Bronchial epithelial cell (primary cell): ENCODE data around the gene MTSS2. TPM values are rescaled to one million over a fixed set of nuclear protein-coding genes. Genes with fewer than 3 reads are reported as not detected.
"Not testable (repeated sequence)": the region's sequence is repeated elsewhere in the genome, so short reads cannot be mapped to it uniquely, and the experiment has no call there.

Experiments used
- DNase-seq: peaks from one replicate; pipeline ENCODE4 v3.0.0-alpha.2; 2010; ENCODE audit warnings: low read depth
- FAIRE-seq: peaks from 2 replicates; lab custom pipeline; 2011; peaks lifted over from hg19 to GRCh38; lab: Jason Lieb, UNC
- H3K27me3 ChIP-seq: 2 replicates; pipeline ENCODE4 v1.5.1; 2011; ENCODE audit warnings: low read length; ENCODE audit not compliant: control insufficient read depth, insufficient read depth
- H3K36me3 ChIP-seq: 2 replicates; pipeline ENCODE4 v1.5.1; 2011; ENCODE audit warnings: low read length; ENCODE audit not compliant: control insufficient read depth, insufficient read depth
- H3K4me3 ChIP-seq: 2 replicates; pipeline ENCODE4 v1.5.1; 2011; ENCODE audit warnings: mild to moderate bottlenecking, low read depth, low read length, control low read depth
- CTCF ChIP-seq: IDR thresholded peaks from 2 replicates; pipeline ENCODE4 v1.5.1; 2011; ENCODE audit warnings: mild to moderate bottlenecking, moderate library complexity, low read length, control low read depth, inconsistent platforms; ENCODE audit not compliant: insufficient read depth, severe bottlenecking
- total RNA-seq: library from RNA; depleted of rRNA; stranded (reverse); fragments of >200 nt; gene quantifications from 2 replicates; pipeline ENCODE4 v1.2.1, GENCODE V29; 2014

MTSS2 gene
- total RNA-seq, 1 donor from 2014 or later, result 20.0 TPM

- Histone ChIP-seq H3K27me3 (no peaks in the 10 kb centered on the region), H3K36me3 (no peaks in the 10 kb centered on the region), H3K4me3 (no peak overlapping the region)
- no peak for DNase-seq
- FAIRE-seq, result peak; percentile 58
- no peak for TF ChIP-seq CTCF
Observed at GRCh38 chr16:70649300-70649699, 36.6 kb downstream of the MTSS2 start.

- Histone ChIP-seq H3K27me3 (no peaks in the 10 kb centered on the region), H3K36me3 (no peaks in the 10 kb centered on the region), H3K4me3 (no peak overlapping the region)
- FAIRE-seq (no peak), DNase-seq (no peak)
- TF ChIP-seq CTCF, result no peak
Observed at GRCh38 chr16:70648606-70649005, 37.2 kb downstream of the MTSS2 start.

- Histone ChIP-seq H3K4me3 (no peak overlapping the region), H3K36me3 (no peaks in the 10 kb centered on the region), H3K27me3 (no peaks in the 10 kb centered on the region)
- FAIRE-seq (no peak), DNase-seq (no peak)
- no peak for TF ChIP-seq CTCF
Observed at GRCh38 chr16:70647441-70648359, 38.2 kb downstream of the MTSS2 start.

GRCh38 chr16:70646260-70647241, 39.3 kb downstream of the MTSS2 start, which contains the start of gene IL34:
Gene IL34 (plus strand): TSS chr16:70646559. CDS start chr16:70646948, 389 bp downstream.
- DNase-seq, result no peak
- TF ChIP-seq CTCF, result no peak
- Histone ChIP-seq H3K4me3 (no peak within 1 kb of the TSS), H3K27me3 (no peaks in the 10 kb centered on the region), H3K36me3 (no peaks in the 10 kb centered on the region)
- no peak for FAIRE-seq

GRCh38 chr16:70644763-70645597, 40.9 kb downstream of the MTSS2 start:
- DNase-seq (no peak), FAIRE-seq (no peak)
- Histone ChIP-seq H3K4me3 (no peak overlapping the region), H3K27me3 (no peaks in the 10 kb centered on the region), H3K36me3 (no peaks in the 10 kb centered on the region)
- no peak for TF ChIP-seq CTCF

GRCh38 chr16:70643264-70643663, 42.6 kb downstream of the MTSS2 start:
- not testable (repeated sequence) for H3K27me3 ChIP-seq, DNase-seq, H3K4me3 ChIP-seq, H3K36me3 ChIP-seq, FAIRE-seq
